Heart left ventricle (tissue), 13 donors: ENCODE results near the gene CNOT10.

Source experiments
- CTCF ChIP-seq, 12 donors: fragments of 200-600 bp; sonication (generic) in 4 of 12; IDR thresholded peaks; one replicate each; pipeline versions ENCODE4 v1.5.0 to v1.8.0; 2018 to 2022; ENCODE audit warnings: antibody characterized with exemption in 12 of 12, mild to moderate bottlenecking in 5 of 12
- POLR2A ChIP-seq, 2 donors: fragments of 450-650 bp; IDR thresholded peaks; one replicate each; pipeline ENCODE4 v1.6.1; 2017; ENCODE audit warnings: antibody characterized with exemption in 2 of 2, mild to moderate bottlenecking in 2 of 2, moderate library complexity in 2 of 2
- donor health status: ischemic (EF 13 %, LVEDD 7.1; RV severe dilation, severe dysfunction).
- donor health status: DM: no; HTN: yes; CAD: no.
- donor health status: DM: no; HTN: no; CAD: no.
- donor health status: ischemic (EF 25% LVEDD 6.9; RV normal size, moderate dysfunction).
- donor health status: ischemic (EF 25% LVEDD 5.7; RV mildly dilated, moderate dysfunction).
- donor health status: ischemic (EF 35%, LVEDD 5.7; RV mildly dilated, moderate dysfunction).
- donor health status: nonischemic (EF 11% LVEDD 7.7; RV severe dilation, severe dysfunction).
- donor health status: DM: yes; HTN: yes; CAD: no.
- donor health status: PGD.
- donor health status: ischemic (EF 29% LVEDD 5.4; RV normal size, mild dysfunction).
- donor health status: nonischemic (EF 23%, LVEDD 6.1; RV moderate dilation, normal function).

- TF ChIP-seq CTCF (IDR thresholded peaks at IDR 0.05) (no peak), POLR2A (IDR thresholded peaks at IDR 0.05) (no peak)
Measured at GRCh38 chr3:32820430-32820829, 135.4 kb downstream of the CNOT10 start.
